ENCODE data around the gene C9.
"Not testable (repeated sequence)": the region's sequence is repeated elsewhere in the genome, so short reads cannot be mapped to it uniquely, and the experiment has no call there.

C9 gene

DNA sequence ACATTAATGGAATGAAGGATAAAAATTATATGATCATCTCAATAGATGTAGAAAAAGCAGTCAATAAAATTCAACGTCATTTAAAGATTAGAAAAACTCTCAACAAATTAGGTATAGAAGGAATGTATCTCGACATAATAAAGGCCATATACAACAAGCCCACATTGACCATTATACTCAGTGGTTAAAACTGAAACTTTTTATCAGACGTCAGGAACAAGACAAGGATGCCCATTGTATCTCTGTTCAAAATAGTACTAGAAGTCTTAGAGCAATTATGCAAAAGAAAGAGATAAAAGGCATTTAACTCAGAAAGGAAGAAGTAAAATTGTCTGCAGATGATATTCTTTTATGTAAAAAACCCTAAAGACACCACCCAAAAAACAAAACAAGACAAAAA lies 40.8 kb downstream of the C9 start:
- H3K4me1 ChIP-seq (ENCODE audit: control insufficient read depth, insufficient read depth, low read length), result no peaks in the 10 kb centered on the region
- H3K9me3 ChIP-seq (replicated peaks; ENCODE audit: low read length), result no peaks in the 10 kb centered on the region
- no peak overlapping the region for H3K9ac ChIP-seq (ENCODE audit: low read depth, low read length)
- H3K36me3 ChIP-seq (ENCODE audit: insufficient read depth, low read length), result no peaks in the 10 kb centered on the region
- H3K4me2 ChIP-seq (ENCODE audit: low read length), result no peak overlapping the region
- no peak overlapping the region for H3K4me3 ChIP-seq (ENCODE audit: low read length)
- H3K27me3 ChIP-seq (ENCODE audit: control insufficient read depth, insufficient read depth, low read length), result peaks cover 13% of the 10 kb centered on the region

DNA sequence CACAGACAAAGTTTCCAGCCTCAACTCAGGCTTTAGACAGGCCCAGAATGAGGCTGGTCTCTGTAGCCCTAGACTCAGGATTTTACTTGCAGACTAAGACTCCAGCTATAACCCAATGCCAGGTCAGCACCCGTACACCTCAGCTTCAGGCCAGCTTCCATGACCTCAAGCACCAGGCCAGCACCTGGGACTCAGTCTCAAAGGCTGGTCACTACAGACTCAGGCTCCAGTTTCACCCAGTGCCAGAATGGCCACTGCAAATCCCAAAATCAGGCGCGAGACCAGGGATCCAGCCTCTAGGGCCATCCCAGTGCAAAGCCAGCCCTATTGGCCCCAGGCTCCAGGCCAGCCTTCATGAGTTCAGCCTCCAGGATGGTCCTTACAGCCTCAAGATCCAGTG lies 44.9 kb downstream of the C9 start:
- Histone ChIP-seq H3K27me3 (ENCODE audit: control insufficient read depth, insufficient read depth, low read length) (peaks cover 5% of the 10 kb centered on the region), H3K4me2 (ENCODE audit: low read length) (no peak overlapping the region), H3K4me3 (ENCODE audit: low read length) (no peak overlapping the region)

GRCh38 chr5:39316464-39316863 lies 47.8 kb downstream of the C9 start:
- H3K36me3 ChIP-seq (ENCODE audit: insufficient read depth, low read length); H3K9me3 ChIP-seq (replicated peaks; ENCODE audit: low read length); H3K4me2 ChIP-seq (ENCODE audit: low read length); H3K27me3 ChIP-seq (ENCODE audit: control insufficient read depth, insufficient read depth, low read length); H3K9ac ChIP-seq (ENCODE audit: low read depth, low read length); H3K4me3 ChIP-seq (ENCODE audit: low read length); H3K4me1 ChIP-seq (ENCODE audit: control insufficient read depth, insufficient read depth, low read length): not testable (repeated sequence)

More for the DNA sequence above, 44.9 kb downstream of the C9 start:
- no peaks in the 10 kb centered on the region for H3K36me3 ChIP-seq (ENCODE audit: insufficient read depth, low read length)
- H3K4me1 ChIP-seq (ENCODE audit: control insufficient read depth, insufficient read depth, low read length), result no peaks in the 10 kb centered on the region
- no peaks in the 10 kb centered on the region for H3K9me3 ChIP-seq (replicated peaks; ENCODE audit: low read length)
- no peak overlapping the region for H3K9ac ChIP-seq (ENCODE audit: low read depth, low read length)

- H3K27me3 ChIP-seq (ENCODE audit: control insufficient read depth, insufficient read depth, low read length), result no peaks in the 10 kb centered on the region
- H3K9ac ChIP-seq (ENCODE audit: low read depth, low read length), result no peak overlapping the region
- H3K4me3 ChIP-seq (ENCODE audit: low read length), result no peak overlapping the region
- H3K4me1 ChIP-seq (ENCODE audit: control insufficient read depth, insufficient read depth, low read length), result no peaks in the 10 kb centered on the region
- no peaks in the 10 kb centered on the region for H3K36me3 ChIP-seq (ENCODE audit: insufficient read depth, low read length)
- no peak overlapping the region for H3K4me2 ChIP-seq (ENCODE audit: low read length)
- no peaks in the 10 kb centered on the region for H3K9me3 ChIP-seq (replicated peaks; ENCODE audit: low read length)
Observed at GRCh38 chr5:39315995-39316394, 48.3 kb downstream of the C9 start.

DNA sequence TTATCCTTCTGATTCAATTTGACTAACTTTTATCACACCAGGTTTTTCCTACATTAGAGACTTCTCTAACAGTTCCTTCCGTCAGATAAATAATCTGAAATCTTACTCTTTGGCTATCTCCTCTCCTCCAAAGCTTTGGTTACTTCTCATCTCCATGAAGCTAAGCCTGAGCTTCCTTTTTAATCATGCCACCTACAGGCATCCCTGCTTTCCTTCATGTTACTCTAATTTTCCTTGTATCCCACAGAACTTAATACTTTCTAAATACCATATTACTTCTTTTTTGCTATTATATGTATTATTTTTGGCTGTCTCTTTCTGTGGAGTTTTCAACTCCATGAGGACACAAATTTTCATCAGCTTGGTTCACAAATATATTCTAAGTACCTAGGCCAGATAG lies 49.7 kb downstream of the C9 start:
- Histone ChIP-seq H3K27me3 (ENCODE audit: control insufficient read depth, insufficient read depth, low read length) (no peaks in the 10 kb centered on the region), H3K9me3 (replicated peaks; ENCODE audit: low read length) (no peaks in the 10 kb centered on the region), H3K4me1 (ENCODE audit: control insufficient read depth, insufficient read depth, low read length) (no peaks in the 10 kb centered on the region), H3K9ac (ENCODE audit: low read depth, low read length) (no peak overlapping the region), H3K36me3 (ENCODE audit: insufficient read depth, low read length) (no peaks in the 10 kb centered on the region), H3K4me2 (ENCODE audit: low read length) (no peak overlapping the region), H3K4me3 (ENCODE audit: low read length) (no peak overlapping the region)

DNA sequence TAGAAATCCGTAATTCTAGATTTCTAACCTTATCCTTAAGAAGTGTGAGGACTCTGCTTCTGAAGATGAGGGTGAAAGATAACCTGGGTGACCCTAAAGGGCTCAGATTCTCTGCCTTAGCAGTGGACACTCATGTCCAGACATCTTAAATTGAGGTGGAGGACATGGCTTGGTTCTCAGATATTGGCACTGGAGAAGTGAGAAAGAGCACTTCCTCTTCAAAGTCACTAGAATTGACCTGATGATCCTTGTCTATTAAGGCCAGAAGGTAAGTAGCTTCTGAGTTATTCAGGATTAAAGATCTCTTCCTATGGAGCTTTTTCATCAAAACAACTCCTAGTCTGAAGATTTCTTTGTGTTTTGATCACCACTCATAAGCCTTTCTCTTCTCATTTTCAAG lies 54.8 kb downstream of the C9 start:
- Histone ChIP-seq H3K36me3 (ENCODE audit: insufficient read depth, low read length) (no peaks in the 10 kb centered on the region), H3K9ac (ENCODE audit: low read depth, low read length) (no peak overlapping the region), H3K27me3 (ENCODE audit: control insufficient read depth, insufficient read depth, low read length) (no peaks in the 10 kb centered on the region), H3K4me1 (ENCODE audit: control insufficient read depth, insufficient read depth, low read length) (no peaks in the 10 kb centered on the region), H3K9me3 (replicated peaks; ENCODE audit: low read length) (no peaks in the 10 kb centered on the region), H3K4me2 (ENCODE audit: low read length) (no peak overlapping the region), H3K4me3 (ENCODE audit: low read length) (no peak overlapping the region)

DNA sequence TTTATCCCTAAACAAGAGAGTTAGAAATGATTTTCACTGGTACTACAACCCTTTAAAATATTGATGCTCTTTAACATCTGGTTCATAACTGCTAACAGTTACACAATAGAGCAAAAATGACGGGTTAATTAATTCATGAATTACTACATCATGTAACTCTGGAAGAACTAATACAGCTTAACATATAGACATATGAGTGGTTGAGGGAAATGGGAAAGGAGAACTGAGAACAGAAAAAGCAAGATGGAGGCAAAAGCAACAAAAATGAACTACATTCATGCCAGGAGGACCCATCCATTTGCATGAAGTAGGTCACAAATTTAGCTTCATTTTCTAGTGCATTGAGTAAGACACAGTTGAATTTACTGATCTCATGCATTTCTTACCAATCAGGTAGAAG lies 61.8 kb downstream of the C9 start:
- Histone ChIP-seq H3K4me3 (ENCODE audit: low read length) (no peak overlapping the region), H3K9ac (ENCODE audit: low read depth, low read length) (no peak overlapping the region), H3K36me3 (ENCODE audit: insufficient read depth, low read length) (no peaks in the 10 kb centered on the region), H3K4me2 (ENCODE audit: low read length) (no peak overlapping the region), H3K27me3 (ENCODE audit: control insufficient read depth, insufficient read depth, low read length) (no peaks in the 10 kb centered on the region), H3K9me3 (replicated peaks; ENCODE audit: low read length) (no peaks in the 10 kb centered on the region), H3K4me1 (ENCODE audit: control insufficient read depth, insufficient read depth, low read length) (no peaks in the 10 kb centered on the region)

DNA sequence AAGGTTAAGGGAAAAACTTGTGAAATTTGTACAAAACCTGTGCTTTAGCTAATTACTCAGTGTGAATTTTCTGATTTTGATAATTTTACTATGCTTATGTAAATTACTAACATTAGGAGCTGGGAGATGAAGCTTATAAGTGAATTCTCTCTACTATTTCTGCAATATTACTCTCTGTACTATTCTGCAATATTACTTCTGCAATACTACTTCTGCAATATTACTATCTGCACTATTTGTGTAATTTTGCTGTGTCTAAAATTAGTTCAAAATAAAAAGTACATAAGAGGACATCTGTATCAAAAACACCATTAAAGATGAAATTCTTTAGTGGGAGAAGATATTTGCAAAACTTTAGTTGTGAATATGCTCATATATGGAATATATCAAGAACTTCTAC lies 62.9 kb downstream of the C9 start:
- no peak overlapping the region for H3K4me3 ChIP-seq (ENCODE audit: low read length)
- H3K36me3 ChIP-seq (ENCODE audit: insufficient read depth, low read length), result no peaks in the 10 kb centered on the region
- H3K9ac ChIP-seq (ENCODE audit: low read depth, low read length), result no peak overlapping the region
- no peak overlapping the region for H3K4me2 ChIP-seq (ENCODE audit: low read length)
- H3K4me1 ChIP-seq (ENCODE audit: control insufficient read depth, insufficient read depth, low read length), result no peaks in the 10 kb centered on the region
- no peaks in the 10 kb centered on the region for H3K9me3 ChIP-seq (replicated peaks; ENCODE audit: low read length)
- no peaks in the 10 kb centered on the region for H3K27me3 ChIP-seq (ENCODE audit: control insufficient read depth, insufficient read depth, low read length)

DNA sequence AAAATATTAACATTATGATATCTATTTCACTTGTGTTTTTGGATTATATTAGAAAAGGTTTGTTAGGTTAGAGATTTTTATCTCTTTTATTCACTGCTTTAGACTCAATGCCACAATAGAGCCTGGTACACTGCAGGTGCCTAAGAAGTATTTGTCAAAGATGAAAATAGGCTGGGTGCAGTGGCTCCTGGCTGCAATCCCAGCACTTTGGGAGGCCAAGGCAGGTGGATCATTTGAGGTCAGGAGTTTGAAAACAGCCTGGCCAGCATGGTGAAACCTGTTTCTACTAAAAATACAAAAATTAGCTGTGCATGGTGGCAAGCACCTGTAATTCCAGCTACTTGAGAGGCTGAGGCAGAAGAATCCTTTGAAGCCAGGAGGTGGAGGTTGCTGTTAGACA lies 64.3 kb downstream of the C9 start:
- Histone ChIP-seq H3K9me3 (replicated peaks; ENCODE audit: low read length) (no peaks in the 10 kb centered on the region), H3K4me1 (ENCODE audit: control insufficient read depth, insufficient read depth, low read length) (no peaks in the 10 kb centered on the region), H3K9ac (ENCODE audit: low read depth, low read length) (no peak overlapping the region), H3K36me3 (ENCODE audit: insufficient read depth, low read length) (no peaks in the 10 kb centered on the region), H3K27me3 (ENCODE audit: control insufficient read depth, insufficient read depth, low read length) (no peaks in the 10 kb centered on the region), H3K4me3 (ENCODE audit: low read length) (no peak overlapping the region), H3K4me2 (ENCODE audit: low read length) (no peak overlapping the region)

DNA sequence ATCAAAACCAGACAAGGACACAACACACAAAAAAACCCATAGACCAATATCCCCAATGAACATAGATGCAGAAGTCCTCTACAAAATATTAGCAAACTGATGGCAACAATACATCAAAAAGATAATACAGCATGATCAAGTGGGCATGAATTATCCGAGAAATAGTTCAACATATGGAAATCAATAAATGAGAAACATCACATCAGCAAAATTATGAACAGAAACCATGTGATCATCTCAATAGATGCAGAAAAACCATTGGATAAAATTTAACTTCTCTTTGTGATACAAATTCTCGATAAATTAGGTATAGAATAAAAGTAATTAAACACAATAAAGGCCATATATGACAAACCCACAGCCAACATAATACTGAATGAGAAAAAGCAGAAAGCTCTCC lies 69.6 kb downstream of the C9 start:
- Histone ChIP-seq H3K9ac (ENCODE audit: low read depth, low read length) (no peak overlapping the region), H3K4me2 (ENCODE audit: low read length) (no peak overlapping the region), H3K4me3 (ENCODE audit: low read length) (no peak overlapping the region), H3K36me3 (ENCODE audit: insufficient read depth, low read length) (no peaks in the 10 kb centered on the region), H3K9me3 (replicated peaks; ENCODE audit: low read length) (no peaks in the 10 kb centered on the region), H3K27me3 (ENCODE audit: control insufficient read depth, insufficient read depth, low read length) (no peaks in the 10 kb centered on the region), H3K4me1 (ENCODE audit: control insufficient read depth, insufficient read depth, low read length) (no peaks in the 10 kb centered on the region)

DNA sequence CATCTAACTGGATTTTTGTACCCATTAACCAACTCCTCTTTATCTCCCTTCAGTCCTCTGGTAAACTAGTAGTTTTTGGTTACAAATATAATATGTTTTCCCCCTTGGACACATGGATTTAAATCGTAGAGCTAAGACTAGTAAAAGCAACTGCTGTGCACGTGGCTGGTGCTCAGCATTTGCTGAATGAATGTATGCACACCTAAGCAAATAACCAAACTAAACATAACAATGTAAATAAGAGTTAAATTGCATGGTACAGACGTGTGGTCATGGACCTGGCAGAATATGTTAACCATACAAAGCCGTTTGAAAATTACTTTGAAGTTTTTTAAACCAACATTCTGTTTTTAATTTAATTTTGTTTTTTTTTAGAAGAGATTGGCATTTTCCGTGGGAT lies 79.7 kb downstream of the C9 start:
- Histone ChIP-seq H3K4me3 (ENCODE audit: low read length) (no peak overlapping the region), H3K27me3 (ENCODE audit: control insufficient read depth, insufficient read depth, low read length) (peaks cover 3% of the 10 kb centered on the region), H3K9me3 (replicated peaks; ENCODE audit: low read length) (no peaks in the 10 kb centered on the region), H3K36me3 (ENCODE audit: insufficient read depth, low read length) (no peaks in the 10 kb centered on the region), H3K4me2 (ENCODE audit: low read length) (no peak overlapping the region), H3K4me1 (ENCODE audit: control insufficient read depth, insufficient read depth, low read length) (no peaks in the 10 kb centered on the region), H3K9ac (ENCODE audit: low read depth, low read length) (no peak overlapping the region)

DNA sequence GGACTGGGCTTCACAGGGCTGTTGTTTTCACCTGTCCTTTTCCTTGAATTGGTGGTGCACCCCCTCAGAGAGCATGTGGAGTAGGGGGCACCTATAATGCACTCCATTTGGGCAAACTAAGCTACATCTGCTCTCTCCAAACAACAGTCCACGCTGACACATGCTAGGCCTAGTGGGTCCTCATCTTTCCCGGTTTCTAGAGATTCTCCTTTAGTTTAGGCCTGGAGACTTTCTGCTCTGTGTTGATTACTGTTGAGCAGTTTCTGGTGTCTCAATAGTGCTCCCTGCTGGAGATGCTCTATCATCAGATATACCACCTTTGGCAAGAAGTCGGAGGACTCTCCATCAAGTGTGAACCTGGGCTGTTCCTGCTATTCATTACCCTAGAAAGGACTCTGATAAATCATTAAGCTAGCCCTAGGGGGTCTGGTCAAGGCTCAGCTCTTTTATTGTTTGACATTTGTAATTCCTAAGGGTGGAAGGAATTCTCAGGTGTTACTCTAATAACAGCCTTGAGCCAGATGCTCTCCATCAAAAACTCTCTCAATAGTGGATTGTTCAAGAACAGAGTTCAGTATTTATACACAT lies 81.0 kb downstream of the C9 start:
- peaks cover 3% of the 10 kb centered on the region for H3K27me3 ChIP-seq (ENCODE audit: control insufficient read depth, insufficient read depth, low read length)
- no peaks in the 10 kb centered on the region for H3K4me1 ChIP-seq (ENCODE audit: control insufficient read depth, insufficient read depth, low read length)
- H3K9me3 ChIP-seq (replicated peaks; ENCODE audit: low read length), result no peaks in the 10 kb centered on the region
- H3K4me2 ChIP-seq (ENCODE audit: low read length), result no peak overlapping the region
- H3K4me3 ChIP-seq (ENCODE audit: low read length), result no peak overlapping the region
- no peak overlapping the region for H3K9ac ChIP-seq (ENCODE audit: low read depth, low read length)
- H3K36me3 ChIP-seq (ENCODE audit: insufficient read depth, low read length), result no peaks in the 10 kb centered on the region

Data from skeletal muscle satellite cell (primary cell).